Measurements from ENCODE around the gene RNF114.
"Not testable (repeated sequence)": the region's sequence is repeated elsewhere in the genome, so short reads cannot be mapped to it uniquely, and the experiment has no call there.

The RNF114 gene

GRCh38 chr20:49987015-49987867 lies 51.0 kb downstream of the RNF114 start:
- DNase-seq = no peak

- no peak for DNase-seq
Measured at GRCh38 chr20:49987868-49988690, 51.9 kb downstream of the RNF114 start.

GRCh38 chr20:49989234-49990065 lies 53.3 kb downstream of the RNF114 start:
- DNase-seq = peak; percentile 44

- DNase-seq = no peak
Measured at GRCh38 chr20:49990271-49990720, 54.1 kb downstream of the RNF114 start.

- DNase-seq = peak; percentile 82
Measured at GRCh38 chr20:49993301-49993751, 57.1 kb downstream of the RNF114 start.

GRCh38 chr20:49995586-49995985 lies 59.4 kb downstream of the RNF114 start:
- no peak for DNase-seq

- DNase-seq = not testable (repeated sequence)
Measured at GRCh38 chr20:49998478-49999188, 62.4 kb downstream of the RNF114 start.

- DNase-seq = peak; percentile 91
Measured at GRCh38 chr20:49999329-49999728, 63.1 kb downstream of the RNF114 start.

- peak; percentile 85 for DNase-seq
Measured at GRCh38 chr20:50000548-50001222, 64.5 kb downstream of the RNF114 start.

GRCh38 chr20:50001784-50002311 lies 65.7 kb downstream of the RNF114 start:
- no peak for DNase-seq

- peak; percentile 96 for DNase-seq
Measured at GRCh38 chr20:50003253-50003656, 67.1 kb downstream of the RNF114 start.

Measured in suppressor macrophage treated with lipopolysaccharide for 4 hours (primary cell).